K562 (cell line): ENCODE results near the gene MATR3.

Experiments used
- CTCF ChIP-seq, 3 experiments: IDR thresholded peaks in 2 of 3; conservative IDR thresholded peaks in 1 of 3; 2 replicates each; pipeline ENCODE4 v1.5.1; 2011 to 2012; ENCODE audit warnings: low read length in 3 of 3, mild to moderate bottlenecking in 3 of 3, control low read depth in 2 of 3, improper control_type of control experiment in 1 of 3, inconsistent platforms in 1 of 3, low read depth in 1 of 3, mixed read lengths in 1 of 3, moderate library complexity in 1 of 3; ENCODE audit not compliant: insufficient read depth in 2 of 3
- EZH2 ChIP-seq: IDR thresholded peaks from 2 replicates; pipeline ENCODE4 v1.6.1; 2012; ENCODE audit warnings: low read depth, mild to moderate bottlenecking, inconsistent platforms, low read length, borderline replicate concordance
- GTF2F1 ChIP-seq: IDR thresholded peaks from 2 replicates; pipeline ENCODE4 v1.6.1; 2011; ENCODE audit warnings: low read depth, low read length, improper control_type of control experiment
- LARP7 ChIP-seq: fragments of 450-650 bp; IDR thresholded peaks from 2 replicates; pipeline ENCODE4 v1.6.1; 2016
- PRDM10 ChIP-seq: fragments of 450-650 bp; IDR thresholded peaks from 2 replicates; pipeline ENCODE4 v1.6.1; 2018; ENCODE audit not compliant: partially characterized antibody
- RAD21 ChIP-seq, 2 experiments: fragments of 250-450 bp in 1 of 2; fragments of 450-650 bp in 1 of 2; sonication (Bioruptor Pico) in 1 of 2; formaldehyde crosslinking in 1 of 2; IDR thresholded peaks in 1 of 2; conservative IDR thresholded peaks in 1 of 2; 2 replicates each; pipeline versions ENCODE4 v1.4.0 to v1.8.0; 2020 to 2022; ENCODE audit warnings: mild to moderate bottlenecking in 2 of 2, moderate library complexity in 1 of 2

DNA sequence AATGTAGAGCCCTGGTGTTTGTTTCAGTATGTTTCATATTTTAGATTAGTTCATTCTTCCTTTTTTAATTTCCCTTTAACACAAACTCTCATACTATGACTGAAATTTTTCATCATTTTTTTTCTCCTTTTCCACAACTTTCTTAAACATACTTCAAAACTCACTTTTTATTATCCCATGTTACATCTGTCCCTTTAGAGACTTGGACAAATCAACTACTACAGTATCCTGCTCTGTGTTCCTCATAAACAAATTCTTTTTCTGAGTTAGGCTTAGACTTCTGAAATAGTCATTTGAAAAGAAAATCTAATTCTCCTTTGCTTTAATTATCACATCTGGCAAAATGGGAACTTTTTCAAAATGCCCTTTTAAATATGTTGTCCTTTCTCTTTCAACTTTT is 15.3 kb downstream of the MATR3 start:
- TF ChIP-seq PRDM10 (no peak), CTCF (IDR thresholded peaks at IDR 0.05 in 2 of 3, conservative IDR thresholded peaks at IDR 0.05 in 1 of 3; ENCODE audit: insufficient read depth in 2 of 3, low read depth in 1 of 3, low read length in 3 of 3) (no peak), LARP7 (no peak), RAD21 (CRISPR knock-in tag; conservative IDR thresholded peaks at IDR 0.05 in 1 of 2, IDR thresholded peaks at IDR 0.05 in 1 of 2) (no peak), EZH2 (no peak), GTF2F1 (no peak)
